C4-2B (cell line): Measurements from ENCODE around the gene YIPF2.
"Not testable (repeated sequence)": the region's sequence is repeated elsewhere in the genome, so short reads cannot be mapped to it uniquely, and the experiment has no call there.

Source experiments
- H3K27ac ChIP-seq: fragments of 450-650 bp; 2 replicates; pipeline ENCODE4 v1.5.1; 2017
- ZFX ChIP-seq: fragments of 450-650 bp; IDR thresholded peaks from 2 replicates; pipeline ENCODE4 v1.6.1; 2017
- TF ChIP-seq, protein P1 (sequence below): fragments of 450-650 bp; conservative IDR thresholded peaks from 2 replicates; pipeline ENCODE4 v1.5.1; 2017; ENCODE audit warnings: mild to moderate bottlenecking

Gene YIPF2

DNA sequence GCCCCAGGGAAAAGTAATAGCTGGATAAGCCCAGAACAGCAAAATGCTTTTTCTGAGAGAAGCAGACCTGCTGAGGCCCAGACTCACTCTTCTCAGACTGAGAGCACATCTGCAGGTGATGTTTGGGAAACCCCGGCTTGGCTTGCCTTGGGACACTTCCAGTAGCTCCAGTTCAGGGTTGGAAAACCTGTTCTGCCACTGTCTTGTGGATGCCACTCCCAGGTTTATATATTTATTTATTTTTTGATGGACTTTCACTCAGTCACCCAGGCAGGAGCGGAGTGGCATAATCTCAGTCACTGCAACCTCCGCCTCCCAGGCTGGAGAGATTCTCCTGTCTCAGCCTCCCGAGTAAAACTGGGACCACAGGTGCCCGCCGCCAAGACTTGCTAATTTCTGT is 24.4 kb upstream of the YIPF2 start:
- peak overlapping the region; percentile 45 for H3K27ac ChIP-seq

DNA sequence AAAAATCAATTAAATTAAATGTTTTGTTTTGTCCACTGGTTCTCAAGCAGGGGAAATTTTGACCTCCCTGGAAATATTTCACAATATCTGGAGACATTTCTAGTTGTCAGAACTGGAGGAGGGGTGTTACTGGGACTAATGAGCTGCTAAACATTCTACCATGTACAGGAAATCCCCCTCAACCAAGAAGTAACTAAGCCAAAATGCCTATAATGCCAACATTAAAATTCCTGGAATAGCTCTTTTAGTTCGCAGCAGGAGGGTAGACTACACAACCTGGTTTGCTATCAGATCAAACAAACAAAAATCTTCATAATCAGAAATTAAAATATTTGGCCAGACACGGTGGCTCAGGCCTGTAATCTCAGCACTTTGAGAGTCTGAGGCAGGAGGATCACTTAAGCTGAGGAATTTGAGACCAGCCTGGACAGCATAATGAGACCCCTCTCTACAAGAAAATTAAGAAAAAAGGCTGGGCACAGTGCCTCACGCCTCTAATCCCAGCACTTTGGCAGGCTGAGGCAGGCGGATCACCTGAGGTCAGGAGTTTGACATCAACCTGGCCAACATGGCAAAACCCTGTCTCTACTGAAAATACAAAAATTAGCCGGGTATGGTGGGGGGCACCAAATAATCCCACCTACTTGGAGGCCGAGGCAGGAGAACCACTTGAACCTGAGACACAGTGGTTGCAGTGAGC is 18.7 kb upstream of the YIPF2 start:
- TF ChIP-seq ZFX = no peak
- TF ChIP-seq, protein P1, sequence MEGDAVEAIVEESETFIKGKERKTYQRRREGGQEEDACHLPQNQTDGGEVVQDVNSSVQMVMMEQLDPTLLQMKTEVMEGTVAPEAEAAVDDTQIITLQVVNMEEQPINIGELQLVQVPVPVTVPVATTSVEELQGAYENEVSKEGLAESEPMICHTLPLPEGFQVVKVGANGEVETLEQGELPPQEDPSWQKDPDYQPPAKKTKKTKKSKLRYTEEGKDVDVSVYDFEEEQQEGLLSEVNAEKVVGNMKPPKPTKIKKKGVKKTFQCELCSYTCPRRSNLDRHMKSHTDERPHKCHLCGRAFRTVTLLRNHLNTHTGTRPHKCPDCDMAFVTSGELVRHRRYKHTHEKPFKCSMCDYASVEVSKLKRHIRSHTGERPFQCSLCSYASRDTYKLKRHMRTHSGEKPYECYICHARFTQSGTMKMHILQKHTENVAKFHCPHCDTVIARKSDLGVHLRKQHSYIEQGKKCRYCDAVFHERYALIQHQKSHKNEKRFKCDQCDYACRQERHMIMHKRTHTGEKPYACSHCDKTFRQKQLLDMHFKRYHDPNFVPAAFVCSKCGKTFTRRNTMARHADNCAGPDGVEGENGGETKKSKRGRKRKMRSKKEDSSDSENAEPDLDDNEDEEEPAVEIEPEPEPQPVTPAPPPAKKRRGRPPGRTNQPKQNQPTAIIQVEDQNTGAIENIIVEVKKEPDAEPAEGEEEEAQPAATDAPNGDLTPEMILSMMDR = no peak

More for the DNA sequence above, 24.4 kb upstream of the YIPF2 start:
- no peak for TF ChIP-seq ZFX
- TF ChIP-seq, protein P1 = no peak

DNA sequence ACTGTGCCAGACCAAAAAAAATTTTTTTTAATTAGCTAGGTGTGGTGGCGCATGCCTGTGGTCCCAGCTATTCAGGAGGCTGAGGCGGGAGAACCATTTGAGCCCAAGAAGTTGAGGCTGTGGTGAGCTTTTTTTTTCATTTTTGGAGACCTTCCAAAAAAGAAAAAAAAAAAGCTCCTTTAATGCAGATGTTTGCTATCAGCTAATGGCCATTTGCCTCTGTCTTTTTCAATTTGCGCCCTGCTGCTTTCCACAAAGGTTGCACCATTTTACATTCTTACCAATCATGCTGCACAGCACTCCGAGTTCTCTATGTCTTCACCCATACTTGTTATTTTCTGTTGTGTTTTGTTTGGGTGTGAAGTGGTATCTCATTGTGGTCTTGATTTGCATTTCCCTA is 16.8 kb upstream of the YIPF2 start:
- TF ChIP-seq, protein P1 = no peak
- no peak for TF ChIP-seq ZFX
- no peak overlapping the region for H3K27ac ChIP-seq

More for the DNA sequence above, 18.7 kb upstream of the YIPF2 start:
- no peak overlapping the region for H3K27ac ChIP-seq

DNA sequence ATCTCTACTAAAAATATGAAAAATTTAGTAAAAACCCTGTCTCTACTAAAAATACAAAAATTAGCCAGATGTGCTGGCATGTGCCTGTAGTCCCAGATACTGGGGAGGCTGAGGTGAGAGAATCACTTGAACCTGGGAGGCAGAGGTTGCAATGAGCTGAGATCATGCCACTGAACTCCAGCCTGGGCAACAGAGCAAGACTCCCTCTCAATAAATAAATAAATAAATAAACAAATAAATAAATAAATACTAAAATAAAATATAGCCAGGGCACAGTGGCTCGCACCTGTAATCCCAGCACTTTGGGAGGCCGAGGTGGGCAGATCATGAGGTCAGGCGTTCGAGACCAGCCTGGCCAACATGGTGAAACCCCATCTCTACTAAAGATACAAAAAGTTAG is 15.0 kb upstream of the YIPF2 start:
- not testable (repeated sequence) for H3K27ac ChIP-seq

DNA sequence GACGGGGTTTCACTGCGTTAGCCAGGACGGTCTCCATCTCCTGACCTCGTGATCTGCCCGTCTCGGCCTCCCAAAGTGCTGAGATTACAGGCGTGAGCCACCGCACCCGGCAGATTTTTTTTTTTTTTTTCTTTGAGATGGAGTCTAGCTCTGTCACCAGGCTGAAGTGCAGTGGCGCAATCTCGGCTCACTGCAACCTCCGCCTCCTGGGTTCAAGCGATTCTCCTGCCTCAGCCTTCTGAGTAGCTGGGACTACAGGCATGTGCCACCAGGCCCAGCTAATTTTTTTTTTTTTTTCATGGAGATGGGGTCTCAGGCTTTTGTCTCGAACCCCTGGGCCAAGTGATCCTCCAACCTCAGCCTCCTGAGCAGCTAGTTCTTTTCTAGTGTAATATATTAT is 13.2 kb upstream of the YIPF2 start:
- not testable (repeated sequence) for H3K27ac ChIP-seq

DNA sequence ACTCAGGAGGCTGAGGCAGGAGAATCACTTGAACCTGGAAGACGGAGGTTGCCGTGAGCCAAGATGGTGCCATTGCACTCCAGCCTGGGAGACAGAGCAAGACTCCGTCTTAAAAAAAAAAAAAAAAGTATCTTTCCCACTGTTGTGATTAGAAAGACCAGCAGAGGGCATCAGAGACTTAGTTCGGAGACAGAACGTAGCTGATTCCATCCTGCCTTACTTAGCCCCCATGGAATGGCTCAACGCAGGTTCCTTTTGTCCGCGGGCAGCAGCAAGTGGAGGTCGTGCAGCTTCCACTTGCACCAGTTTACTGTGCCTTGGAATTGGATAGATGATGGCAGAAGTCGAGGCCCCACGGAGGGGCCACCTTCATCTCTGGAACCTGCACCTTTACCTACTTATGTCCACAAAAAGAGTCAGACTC is 8.2 kb upstream of the YIPF2 start:
- TF ChIP-seq, protein P1 = peak; percentile 85
- no peak for TF ChIP-seq ZFX
- H3K27ac ChIP-seq = peak overlapping the region; percentile 18

DNA sequence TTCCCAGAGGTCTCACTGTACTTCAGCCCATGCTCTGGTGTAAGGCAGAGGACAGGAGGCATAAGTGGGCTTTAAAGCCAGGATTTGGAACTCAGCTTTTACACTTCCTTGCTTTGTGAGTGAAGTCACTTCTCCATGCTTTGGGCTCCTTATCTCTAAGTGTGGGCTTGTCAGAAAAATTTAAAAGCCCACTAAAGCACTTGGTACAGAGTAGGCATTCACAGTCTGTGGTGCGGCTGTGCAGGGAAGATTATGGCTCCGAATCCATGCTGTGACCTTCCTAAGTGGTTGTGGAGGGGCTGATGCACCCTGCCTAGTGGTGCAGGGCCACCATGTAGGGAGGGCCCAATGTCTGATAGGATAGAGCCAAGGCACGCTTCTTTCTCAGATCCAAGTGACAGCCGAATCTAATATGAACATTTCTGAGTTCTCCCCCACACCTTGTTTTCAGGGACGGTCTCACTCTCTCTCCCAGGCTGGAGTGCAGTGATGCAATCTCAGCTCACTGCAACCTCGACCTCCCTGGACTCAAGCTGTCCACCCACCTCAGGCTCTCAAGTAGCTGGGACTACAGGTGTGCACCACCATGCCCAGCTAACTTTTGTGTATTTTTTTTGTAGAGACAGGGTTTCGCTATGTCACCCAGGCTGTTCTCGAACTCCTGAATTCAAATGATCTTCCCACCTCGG is 7.1 kb upstream of the YIPF2 start:
- no peak for TF ChIP-seq ZFX
- TF ChIP-seq, protein P1 = no peak
- H3K27ac ChIP-seq = no peak overlapping the region

DNA sequence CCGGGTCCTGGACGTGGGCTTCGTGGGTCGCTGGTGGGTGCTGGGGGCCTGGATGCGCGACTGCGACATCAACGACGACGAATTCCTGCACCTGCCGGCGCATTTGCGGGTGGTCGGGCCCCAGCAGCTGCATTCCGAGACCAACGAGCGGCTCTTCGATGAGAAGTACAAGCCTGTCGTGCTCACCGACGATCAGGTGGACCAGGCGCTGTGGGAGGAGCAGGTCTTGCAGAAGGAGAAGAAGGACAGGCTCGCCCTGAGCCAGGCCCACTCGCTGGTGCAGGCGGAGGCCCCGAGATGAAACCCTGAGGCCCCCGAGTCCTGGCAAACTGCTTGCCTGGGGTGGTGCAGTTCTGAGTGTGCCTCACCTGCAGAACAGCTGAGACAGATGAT is 959 bp upstream of the YIPF2 start:
- peak overlapping the region; percentile 86 for H3K27ac ChIP-seq
- TF ChIP-seq ZFX = no peak
- TF ChIP-seq, protein P1 = no peak
